ENCODE measurements around the gene ZNRF2.
"Not testable (repeated sequence)": the region's sequence is repeated elsewhere in the genome, so short reads cannot be mapped to it uniquely, and the experiment has no call there.

The ZNRF2 gene

GRCh38 chr7:30292416-30293038 lies 8.1 kb downstream of the ZNRF2 start:
- DNase-seq = not testable (repeated sequence)

- DNase-seq = not testable (repeated sequence)
Measured at GRCh38 chr7:30296304-30296703, 11.9 kb downstream of the ZNRF2 start.

- DNase-seq = not testable (repeated sequence)
Measured at GRCh38 chr7:30297499-30297898, 13.1 kb downstream of the ZNRF2 start.

- DNase-seq = not testable (repeated sequence)
Measured at GRCh38 chr7:30298409-30298808, 14.0 kb downstream of the ZNRF2 start.

GRCh38 chr7:30301751-30302150 lies 17.4 kb downstream of the ZNRF2 start:
- DNase-seq = no peak

- no peak for DNase-seq
Measured at GRCh38 chr7:30302656-30303311, 18.4 kb downstream of the ZNRF2 start.

GRCh38 chr7:30303312-30304039 lies 19.1 kb downstream of the ZNRF2 start:
- DNase-seq = no peak

- DNase-seq = no peak
Measured at GRCh38 chr7:30304177-30304884, 19.9 kb downstream of the ZNRF2 start.

- no peak for DNase-seq
Measured at GRCh38 chr7:30306976-30307375, 22.6 kb downstream of the ZNRF2 start.

GRCh38 chr7:30308389-30308788 lies 24.0 kb downstream of the ZNRF2 start:
- DNase-seq = no peak

- no peak for DNase-seq
Measured at GRCh38 chr7:30309302-30309701, 24.9 kb downstream of the ZNRF2 start.

- no peak for DNase-seq
Measured at GRCh38 chr7:30309842-30310435, 25.5 kb downstream of the ZNRF2 start.

GRCh38 chr7:30310674-30311362 lies 26.4 kb downstream of the ZNRF2 start:
- DNase-seq = no peak

- no peak for DNase-seq
Measured at GRCh38 chr7:30312178-30312577, 27.8 kb downstream of the ZNRF2 start.

GRCh38 chr7:30313348-30313747 lies 29.0 kb downstream of the ZNRF2 start:
- no peak for DNase-seq

GRCh38 chr7:30313793-30314192 lies 29.4 kb downstream of the ZNRF2 start:
- no peak for DNase-seq

- DNase-seq = no peak
Measured at GRCh38 chr7:30315589-30315988, 31.2 kb downstream of the ZNRF2 start.

GRCh38 chr7:30320392-30320791 lies 36.0 kb downstream of the ZNRF2 start:
- DNase-seq = no peak

- no peak for DNase-seq
Measured at GRCh38 chr7:30321089-30321881, 36.9 kb downstream of the ZNRF2 start.

GRCh38 chr7:30321882-30322192 lies 37.4 kb downstream of the ZNRF2 start:
- DNase-seq = no peak

- DNase-seq = no peak
Measured at GRCh38 chr7:30322271-30323005, 38.0 kb downstream of the ZNRF2 start.

Data from activated CD8-positive, alpha-beta memory T cell treated with anti-CD3 and anti-CD28 coated beads for 24 hours (primary cell).